ENCODE results near the gene VANGL2.

DNA sequence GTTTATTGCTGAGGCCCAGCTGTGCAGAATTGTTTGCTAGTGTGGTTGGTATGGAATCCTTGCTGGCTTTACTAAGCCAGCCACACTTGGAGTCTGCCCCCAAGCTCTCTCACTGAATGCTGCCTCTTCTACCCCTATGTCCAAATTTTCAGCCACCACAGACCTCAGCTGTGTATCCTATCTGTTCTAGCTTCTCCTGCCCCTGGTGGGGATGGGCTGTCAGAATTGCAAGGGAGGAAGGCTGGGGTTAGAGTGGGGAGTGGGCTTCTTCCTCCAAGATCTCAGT, 29.1 kb upstream of the VANGL2 start:
- TF ChIP-seq, protein P1, sequence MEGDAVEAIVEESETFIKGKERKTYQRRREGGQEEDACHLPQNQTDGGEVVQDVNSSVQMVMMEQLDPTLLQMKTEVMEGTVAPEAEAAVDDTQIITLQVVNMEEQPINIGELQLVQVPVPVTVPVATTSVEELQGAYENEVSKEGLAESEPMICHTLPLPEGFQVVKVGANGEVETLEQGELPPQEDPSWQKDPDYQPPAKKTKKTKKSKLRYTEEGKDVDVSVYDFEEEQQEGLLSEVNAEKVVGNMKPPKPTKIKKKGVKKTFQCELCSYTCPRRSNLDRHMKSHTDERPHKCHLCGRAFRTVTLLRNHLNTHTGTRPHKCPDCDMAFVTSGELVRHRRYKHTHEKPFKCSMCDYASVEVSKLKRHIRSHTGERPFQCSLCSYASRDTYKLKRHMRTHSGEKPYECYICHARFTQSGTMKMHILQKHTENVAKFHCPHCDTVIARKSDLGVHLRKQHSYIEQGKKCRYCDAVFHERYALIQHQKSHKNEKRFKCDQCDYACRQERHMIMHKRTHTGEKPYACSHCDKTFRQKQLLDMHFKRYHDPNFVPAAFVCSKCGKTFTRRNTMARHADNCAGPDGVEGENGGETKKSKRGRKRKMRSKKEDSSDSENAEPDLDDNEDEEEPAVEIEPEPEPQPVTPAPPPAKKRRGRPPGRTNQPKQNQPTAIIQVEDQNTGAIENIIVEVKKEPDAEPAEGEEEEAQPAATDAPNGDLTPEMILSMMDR (conservative IDR thresholded peaks at IDR 0.05; ENCODE audit: low read depth, low read length): no peak
- no peak for TF ChIP-seq POLR2A (IDR thresholded peaks at IDR 0.05; ENCODE audit: low read depth, low read length)
- TF ChIP-seq CEBPB (IDR thresholded peaks at IDR 0.05; ENCODE audit: low read depth, low read length): no peak
- no peak for TF ChIP-seq MAFK (IDR thresholded peaks at IDR 0.05; ENCODE audit: low read depth, low read length)
- TF ChIP-seq, protein P2, sequence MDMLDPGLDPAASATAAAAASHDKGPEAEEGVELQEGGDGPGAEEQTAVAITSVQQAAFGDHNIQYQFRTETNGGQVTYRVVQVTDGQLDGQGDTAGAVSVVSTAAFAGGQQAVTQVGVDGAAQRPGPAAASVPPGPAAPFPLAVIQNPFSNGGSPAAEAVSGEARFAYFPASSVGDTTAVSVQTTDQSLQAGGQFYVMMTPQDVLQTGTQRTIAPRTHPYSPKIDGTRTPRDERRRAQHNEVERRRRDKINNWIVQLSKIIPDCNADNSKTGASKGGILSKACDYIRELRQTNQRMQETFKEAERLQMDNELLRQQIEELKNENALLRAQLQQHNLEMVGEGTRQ (IDR thresholded peaks at IDR 0.05; ENCODE audit: low read depth, low read length): no peak
- no peak for TF ChIP-seq MAZ (IDR thresholded peaks at IDR 0.05; ENCODE audit: borderline replicate concordance, low read depth, low read length)
- TF ChIP-seq BHLHE40 (IDR thresholded peaks at IDR 0.05; ENCODE audit: low read depth, low read length): no peak
- no peak for TF ChIP-seq FOS (IDR thresholded peaks at IDR 0.05; ENCODE audit: low read depth, low read length)
- TF ChIP-seq RFX5 (IDR thresholded peaks at IDR 0.05; ENCODE audit: low read depth, low read length): no peak
- TF ChIP-seq RAD21 (IDR thresholded peaks at IDR 0.05; ENCODE audit: low read length): no peak
- TF ChIP-seq RCOR1 (IDR thresholded peaks at IDR 0.05; ENCODE audit: insufficient replicate concordance, low read length): no peak
- no peak for TF ChIP-seq SMC3 (IDR thresholded peaks at IDR 0.05; ENCODE audit: low read depth, low read length)

All from IMR-90 (cell line).